Prostate gland (tissue), 2 donors: ENCODE results near the gene REXO4. TPM values are rescaled to one million over a fixed set of nuclear protein-coding genes. Genes with fewer than 3 reads are reported as not detected.

Experiments used
- DNase-seq: peaks from one replicate; pipeline ENCODE4 v3.0.0-alpha.2; 2019; ENCODE audit warnings: low spot score
- H3K27ac ChIP-seq, 2 donors: fragments of 200-600 bp; sonication (generic); 2 replicates each; pipeline ENCODE4 v1.5.1; 2017 to 2019
- H3K27me3 ChIP-seq: fragments of 200-600 bp; sonication (generic); replicated peaks from 2 replicates; pipeline ENCODE4 v1.5.1; 2019; ENCODE audit not compliant: insufficient read depth
- H3K36me3 ChIP-seq, 2 donors: fragments of 200-600 bp; sonication (generic); 1 replicate in 1 of 2; 2 replicates in 1 of 2; pipeline versions ENCODE4 v1.5.1 to v1.8.1; 2017 to 2019
- H3K4me1 ChIP-seq: fragments of 200-600 bp; sonication (generic); replicated peaks from 2 replicates; pipeline ENCODE4 v1.5.1; 2019
- H3K4me3 ChIP-seq, 2 donors: fragments of 200-600 bp; sonication (generic); 2 replicates each; pipeline ENCODE4 v1.5.1; 2017 to 2019
- H3K9me3 ChIP-seq: fragments of 200-600 bp; sonication (generic); 2 replicates; pipeline ENCODE4 v1.5.1; 2017
- POLR2A ChIP-seq: fragments of 450-650 bp; IDR thresholded peaks from one replicate; pipeline ENCODE4 v1.6.1; 2016; ENCODE audit warnings: antibody characterized with exemption, mild to moderate bottlenecking
- POLR2AphosphoS5 ChIP-seq: sonication (generic); formaldehyde crosslinking; IDR thresholded peaks from one replicate; pipeline ENCODE4 v1.6.1; 2017; ENCODE audit warnings: antibody characterized with exemption
- WGBS: methylation state at CpG from one replicate; pipeline ENCODE4 v1.1.5; 2018; 5-methylcytosine and 5-hydroxymethylcytosine counted together
- intact Hi-C: fragments of 100-400 bp; cut with DNase I; formaldehyde crosslinking; loops from one replicate; pipeline ENCODE4 v1.14.2; 2022
- total RNA-seq, 2 donors: library from RNA; depleted of rRNA; stranded (reverse); fragments of >200 nt; gene quantifications; one replicate each; pipeline ENCODE4 v1.1.0, GENCODE V29; 2016
- TF ChIP-seq, protein P1 (sequence below), 4 experiments: fragments of 200-600 bp in 2 of 4; fragments of 450-650 bp in 2 of 4; sonication (generic) in 2 of 4; IDR thresholded peaks; 1 replicate in 3 of 4; 2 replicates in 1 of 4; pipeline ENCODE4 v1.5.1; 2016 to 2019; ENCODE audit warnings: antibody characterized with exemption in 4 of 4, mild to moderate bottlenecking in 2 of 4, moderate library complexity in 2 of 4

The REXO4 gene
- total RNA-seq, 2 donors from 2014 or later = 20.8 to 34.5 TPM

- Histone ChIP-seq H3K4me3 (no peak overlapping the region), H3K36me3 (no peaks in the 10 kb centered on the region), H3K27ac (no peak overlapping the region), H3K9me3 (no peaks in the 10 kb centered on the region), H3K27me3 (no peaks in the 10 kb centered on the region), H3K4me1 (peaks cover 4% of the 10 kb centered on the region)
- WGBS = 93% methylated on average over 9 of the region's 9 CpGs
- no peak for TF ChIP-seq POLR2A
- TF ChIP-seq, protein P1, sequence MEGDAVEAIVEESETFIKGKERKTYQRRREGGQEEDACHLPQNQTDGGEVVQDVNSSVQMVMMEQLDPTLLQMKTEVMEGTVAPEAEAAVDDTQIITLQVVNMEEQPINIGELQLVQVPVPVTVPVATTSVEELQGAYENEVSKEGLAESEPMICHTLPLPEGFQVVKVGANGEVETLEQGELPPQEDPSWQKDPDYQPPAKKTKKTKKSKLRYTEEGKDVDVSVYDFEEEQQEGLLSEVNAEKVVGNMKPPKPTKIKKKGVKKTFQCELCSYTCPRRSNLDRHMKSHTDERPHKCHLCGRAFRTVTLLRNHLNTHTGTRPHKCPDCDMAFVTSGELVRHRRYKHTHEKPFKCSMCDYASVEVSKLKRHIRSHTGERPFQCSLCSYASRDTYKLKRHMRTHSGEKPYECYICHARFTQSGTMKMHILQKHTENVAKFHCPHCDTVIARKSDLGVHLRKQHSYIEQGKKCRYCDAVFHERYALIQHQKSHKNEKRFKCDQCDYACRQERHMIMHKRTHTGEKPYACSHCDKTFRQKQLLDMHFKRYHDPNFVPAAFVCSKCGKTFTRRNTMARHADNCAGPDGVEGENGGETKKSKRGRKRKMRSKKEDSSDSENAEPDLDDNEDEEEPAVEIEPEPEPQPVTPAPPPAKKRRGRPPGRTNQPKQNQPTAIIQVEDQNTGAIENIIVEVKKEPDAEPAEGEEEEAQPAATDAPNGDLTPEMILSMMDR (IDR thresholded peaks at IDR 0.05) = no peak
- TF ChIP-seq POLR2AphosphoS5 = no peak
- intact Hi-C loops = loop anchor here (5.0 kb wide), 1 partner anchor 39 kb away; the partner anchor contains the start of gene REXO4
- DNase-seq = no peak
Measured at GRCh38 chr9:133456409-133456808, 38.6 kb upstream of the REXO4 start.

DNA sequence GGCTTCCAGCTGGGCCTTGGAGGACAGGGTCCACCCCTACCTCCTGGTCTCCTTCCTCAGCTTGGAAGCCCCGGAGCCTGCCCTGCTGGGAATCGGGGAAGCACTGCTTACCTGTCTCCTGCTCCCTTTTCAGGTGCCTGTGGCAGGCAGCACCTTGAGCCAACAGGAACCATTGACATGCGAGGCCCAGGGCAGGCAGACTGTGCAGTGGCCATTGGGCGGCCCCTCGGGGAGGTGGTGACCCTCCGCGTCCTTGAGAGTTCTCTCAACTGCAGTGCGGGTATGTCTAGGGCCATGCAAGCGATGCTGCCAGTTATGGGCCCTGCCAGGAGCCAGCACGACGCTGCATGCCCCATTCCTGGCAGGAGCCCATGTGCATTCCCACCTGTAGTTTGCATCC lies 38.1 kb upstream of the REXO4 start:
- H3K4me1 ChIP-seq = peaks cover 4% of the 10 kb centered on the region
- H3K27me3 ChIP-seq = no peaks in the 10 kb centered on the region
- TF ChIP-seq POLR2AphosphoS5 (no peak), POLR2A (no peak)
- TF ChIP-seq, protein P1 (IDR thresholded peaks at IDR 0.05) = no peak
- intact Hi-C loops = loop anchor here (5.0 kb wide), 1 partner anchor 39 kb away; the partner anchor contains the start of gene REXO4
- H3K9me3 ChIP-seq = no peaks in the 10 kb centered on the region
- H3K4me3 ChIP-seq = no peak overlapping the region
- H3K36me3 ChIP-seq = no peaks in the 10 kb centered on the region
- DNase-seq = no peak
- 92% methylated on average over 11 of the region's 11 CpGs for WGBS
- no peak overlapping the region for H3K27ac ChIP-seq

DNA sequence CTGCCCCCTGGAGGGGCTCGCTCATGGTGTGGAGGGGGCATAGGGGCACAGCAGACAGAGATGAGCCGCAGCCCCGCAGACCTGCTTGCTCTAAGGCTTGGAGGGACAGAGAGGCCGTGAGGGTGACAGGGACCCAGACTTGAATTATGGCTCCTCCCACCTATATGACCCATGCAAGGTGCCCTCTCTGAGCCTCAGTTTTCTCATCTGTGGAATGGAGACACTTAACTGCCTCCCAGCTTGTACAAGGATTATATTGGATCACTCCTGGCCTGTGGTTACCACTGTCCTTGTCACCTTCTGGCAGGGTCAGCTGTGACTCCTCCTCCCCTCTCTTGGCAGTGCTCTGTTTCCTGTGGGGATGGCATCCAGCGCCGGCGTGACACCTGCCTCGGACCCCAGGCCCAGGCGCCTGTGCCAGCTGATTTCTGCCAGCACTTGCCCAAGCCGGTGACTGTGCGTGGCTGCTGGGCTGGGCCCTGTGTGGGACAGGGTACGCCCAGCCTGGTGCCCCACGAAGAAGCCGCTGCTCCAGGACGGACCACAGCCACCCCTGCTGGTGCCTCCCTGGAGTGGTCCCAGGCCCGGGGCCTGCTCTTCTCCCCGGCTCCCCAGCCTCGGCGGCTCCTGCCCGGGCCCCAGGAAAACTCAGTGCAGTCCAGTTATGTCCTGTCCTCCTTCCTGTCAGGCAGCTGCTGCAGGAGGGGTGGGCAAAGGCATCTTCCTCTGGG lies 37.3 kb upstream of the REXO4 start:
- Histone ChIP-seq H3K4me3 (no peak overlapping the region), H3K27me3 (no peaks in the 10 kb centered on the region), H3K4me1 (no peaks in the 10 kb centered on the region), H3K27ac (no peak overlapping the region), H3K9me3 (no peaks in the 10 kb centered on the region), H3K36me3 (no peaks in the 10 kb centered on the region)
- intact Hi-C loops = loop anchor here (5.0 kb wide), 1 partner anchor 38 kb away; the partner anchor contains the start of gene REXO4
- WGBS = 95% methylated on average over 19 of the region's 20 CpGs
- TF ChIP-seq POLR2A (no peak), POLR2AphosphoS5 (no peak)
- TF ChIP-seq, protein P1 (IDR thresholded peaks at IDR 0.05) = no peak
- no peak for DNase-seq

DNA sequence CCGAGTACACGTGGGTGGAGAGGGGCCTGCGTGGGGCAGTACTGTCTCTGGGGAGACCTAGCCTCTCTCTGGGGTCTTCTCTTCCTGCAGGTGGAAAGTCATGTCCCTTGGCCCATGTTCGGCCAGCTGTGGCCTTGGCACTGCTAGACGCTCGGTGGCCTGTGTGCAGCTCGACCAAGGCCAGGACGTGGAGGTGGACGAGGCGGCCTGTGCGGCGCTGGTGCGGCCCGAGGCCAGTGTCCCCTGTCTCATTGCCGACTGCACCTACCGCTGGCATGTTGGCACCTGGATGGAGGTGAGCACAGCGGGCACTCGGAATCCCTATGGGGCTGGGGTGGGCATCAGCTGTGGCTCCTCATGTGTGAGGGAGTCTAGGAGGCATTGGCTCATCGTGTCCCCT lies 36.5 kb upstream of the REXO4 start:
- no peak overlapping the region for H3K27ac ChIP-seq
- WGBS = 91% methylated on average over 19 of the region's 19 CpGs
- no peak for DNase-seq
- no peak overlapping the region for H3K4me3 ChIP-seq
- no peaks in the 10 kb centered on the region for H3K27me3 ChIP-seq
- TF ChIP-seq, protein P1 (IDR thresholded peaks at IDR 0.05) = no peak
- TF ChIP-seq POLR2A (no peak), POLR2AphosphoS5 (no peak)
- no peaks in the 10 kb centered on the region for H3K36me3 ChIP-seq
- H3K9me3 ChIP-seq = no peaks in the 10 kb centered on the region
- intact Hi-C loops = no loop called here
- H3K4me1 ChIP-seq = no peaks in the 10 kb centered on the region

DNA sequence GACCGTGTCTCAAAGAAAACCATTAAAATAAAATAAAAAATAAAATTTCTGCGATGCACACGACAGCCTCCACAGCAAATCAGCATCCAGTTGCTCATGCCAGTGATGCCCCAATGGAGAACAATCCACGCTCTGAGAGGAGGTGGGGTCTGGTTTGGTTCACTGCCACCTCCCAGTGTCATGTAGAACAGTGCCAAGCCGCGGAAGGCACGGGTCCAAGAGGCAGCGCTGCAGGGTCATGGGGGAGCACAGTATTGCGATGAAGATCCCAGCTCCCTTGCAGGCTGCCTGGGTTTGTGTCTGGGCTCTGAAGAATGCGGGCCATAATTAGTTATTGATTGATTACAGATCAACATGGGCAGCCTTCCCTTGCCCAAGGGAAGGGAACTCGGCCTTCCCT lies 35.8 kb upstream of the REXO4 start:
- 85% methylated on average over 11 of the region's 11 CpGs for WGBS
- Histone ChIP-seq H3K9me3 (no peaks in the 10 kb centered on the region), H3K4me1 (no peaks in the 10 kb centered on the region), H3K36me3 (no peaks in the 10 kb centered on the region), H3K27ac (no peak overlapping the region), H3K27me3 (no peaks in the 10 kb centered on the region), H3K4me3 (no peak overlapping the region)
- TF ChIP-seq POLR2A (no peak), POLR2AphosphoS5 (no peak)
- TF ChIP-seq, protein P1 (IDR thresholded peaks at IDR 0.05) = no peak
- intact Hi-C loops = no loop called here
- no peak for DNase-seq
